ENCODE data around the gene CCBE1.

Gene CCBE1

GRCh38 chr18:59402432-59403090 is 294.7 kb downstream of the CCBE1 start:
- DNase-seq (ENCODE audit: extremely low spot score), result peak; percentile 83
- ChIA-PET CTCF (interaction anchor here (0.6 to 2.6 kb wide), 19 partner anchors 9 to 634 kb away, joined by 3 to 43 read pairs (median 4); partner anchors contain the start of gene LMAN1), POLR2A (interaction anchor here (1.0 to 1.6 kb wide), 3 partner anchors 15 to 152 kb away, joined by 3 to 5 read pairs (median 3); partner anchors contain the start of gene LMAN1)
- TF ChIP-seq, protein P1, sequence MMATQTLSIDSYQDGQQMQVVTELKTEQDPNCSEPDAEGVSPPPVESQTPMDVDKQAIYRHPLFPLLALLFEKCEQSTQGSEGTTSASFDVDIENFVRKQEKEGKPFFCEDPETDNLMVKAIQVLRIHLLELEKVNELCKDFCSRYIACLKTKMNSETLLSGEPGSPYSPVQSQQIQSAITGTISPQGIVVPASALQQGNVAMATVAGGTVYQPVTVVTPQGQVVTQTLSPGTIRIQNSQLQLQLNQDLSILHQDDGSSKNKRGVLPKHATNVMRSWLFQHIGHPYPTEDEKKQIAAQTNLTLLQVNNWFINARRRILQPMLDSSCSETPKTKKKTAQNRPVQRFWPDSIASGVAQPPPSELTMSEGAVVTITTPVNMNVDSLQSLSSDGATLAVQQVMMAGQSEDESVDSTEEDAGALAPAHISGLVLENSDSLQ (IDR thresholded peaks at IDR 0.05), result no peak
- TF ChIP-seq FOXK2 (IDR thresholded peaks at IDR 0.05) (no peak), FOXA1 (IDR thresholded peaks at IDR 0.05) (no peak), BHLHE40 (IDR thresholded peaks at IDR 0.05; ENCODE audit: borderline replicate concordance) (no peak), NFRKB (IDR thresholded peaks at IDR 0.05) (no peak), ELF4 (IDR thresholded peaks at IDR 0.05) (no peak), SUZ12 (IDR thresholded peaks at IDR 0.05) (no peak)

DNA sequence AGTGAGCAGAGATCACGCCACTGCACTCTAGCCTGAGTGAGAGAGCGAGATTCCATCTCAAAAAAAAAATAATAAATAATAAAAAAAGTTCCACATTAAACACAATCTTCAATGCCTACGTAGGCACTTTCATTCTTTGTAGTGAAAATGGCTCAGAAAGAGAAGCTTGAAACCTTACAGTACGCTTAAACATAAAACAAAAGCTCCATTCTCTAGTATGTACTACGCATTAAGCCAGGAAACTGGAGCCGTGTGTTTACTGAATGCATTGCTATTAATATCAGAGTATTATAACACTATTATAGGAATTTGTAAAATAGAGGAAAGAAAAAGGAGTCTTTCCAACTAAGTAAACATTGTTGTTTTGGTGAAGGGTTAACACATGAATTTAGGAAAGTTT is 296.8 kb downstream of the CCBE1 start:
- CTCF ChIA-PET, result interaction anchor here (0.6 kb wide), 1 partner anchor 316 kb away, joined by 12 read pairs; no protein-coding TSS in a partner anchor
- POLR2A ChIA-PET, result no interaction called here
- DNase-seq (ENCODE audit: extremely low spot score), result no peak
- TF ChIP-seq LEF1 (IDR thresholded peaks at IDR 0.05; ENCODE audit: borderline replicate concordance) (no peak), BHLHE40 (IDR thresholded peaks at IDR 0.05; ENCODE audit: borderline replicate concordance) (no peak), ZNF384 (IDR thresholded peaks at IDR 0.05) (no peak), TARDBP (IDR thresholded peaks at IDR 0.05) (no peak), CTBP1 (IDR thresholded peaks at IDR 0.05; ENCODE audit: borderline replicate concordance) (no peak)

DNA sequence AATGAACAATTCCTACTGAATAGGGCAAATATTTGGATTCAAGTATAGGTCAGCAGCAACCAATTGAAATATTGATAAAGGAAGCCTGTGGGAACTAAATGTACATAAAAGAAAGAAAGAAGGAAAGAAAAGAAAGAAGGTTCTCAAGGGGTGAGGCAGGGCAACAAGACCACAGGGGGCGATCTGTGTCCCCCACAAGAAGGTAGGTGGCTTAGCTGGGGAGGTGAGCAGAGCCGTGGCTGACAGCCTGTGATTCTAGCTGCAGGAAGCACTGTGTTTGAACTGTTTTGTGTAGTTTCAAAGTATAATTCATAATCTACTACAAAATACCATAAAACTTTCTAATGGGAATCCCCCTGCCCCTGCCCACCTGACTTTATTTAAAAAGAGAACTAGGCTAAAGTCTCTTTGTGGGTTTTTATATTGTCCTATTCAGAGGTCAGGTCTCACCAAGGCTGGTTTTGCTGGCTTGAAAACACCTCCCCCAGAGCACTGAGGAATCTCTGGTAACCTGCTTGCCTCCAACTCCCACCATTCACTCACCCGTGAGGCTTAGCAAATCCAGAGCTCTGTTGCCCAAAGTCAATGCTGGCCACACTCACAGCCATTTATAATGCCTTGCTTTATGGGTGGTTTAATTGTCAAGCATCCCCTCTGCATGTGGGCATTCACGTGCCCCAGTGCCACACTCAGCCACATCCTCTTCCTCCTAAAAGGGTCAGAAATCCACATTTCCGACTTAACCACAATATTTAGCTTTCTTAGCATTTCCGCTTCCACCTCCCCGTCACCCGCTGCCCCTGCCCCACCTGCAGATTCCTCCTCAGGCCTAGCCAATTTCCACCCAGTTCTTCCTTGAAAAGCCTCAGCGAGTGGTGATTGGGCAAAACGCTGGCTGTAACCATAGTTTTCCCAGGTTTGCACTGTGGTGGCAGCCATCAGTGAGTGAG is 301.7 kb downstream of the CCBE1 start:
- CTCF ChIA-PET, result interaction anchor here (0.5 to 0.6 kb wide), 2 partner anchors 86 to 114 kb away, joined by 3 to 4 read pairs; no protein-coding TSS in a partner anchor
- POLR2A ChIA-PET, result no interaction called here
- TF ChIP-seq LEF1 (IDR thresholded peaks at IDR 0.05; ENCODE audit: borderline replicate concordance) (no peak), FOXK2 (IDR thresholded peaks at IDR 0.05) (no peak), L3MBTL2 (conservative IDR thresholded peaks at IDR 0.05) (no peak), BHLHE40 (IDR thresholded peaks at IDR 0.05; ENCODE audit: borderline replicate concordance) (no peak)
- DNase-seq (ENCODE audit: extremely low spot score), result no peak

GRCh38 chr18:59393381-59393780 is 303.8 kb downstream of the CCBE1 start:
- ChIA-PET CTCF (interaction anchor here (2.6 kb wide), 1 partner anchor 9 kb away, joined by 9 read pairs; no protein-coding TSS in a partner anchor), POLR2A (no interaction called here)
- DNase-seq (ENCODE audit: extremely low spot score), result no peak
- TF ChIP-seq LEF1 (IDR thresholded peaks at IDR 0.05; ENCODE audit: borderline replicate concordance) (no peak), ZNF384 (IDR thresholded peaks at IDR 0.05) (no peak), FOXM1 (IDR thresholded peaks at IDR 0.05; ENCODE audit: borderline replicate concordance) (no peak), FOXK2 (IDR thresholded peaks at IDR 0.05) (no peak), CTBP1 (IDR thresholded peaks at IDR 0.05; ENCODE audit: borderline replicate concordance) (no peak), ARNT (IDR thresholded peaks at IDR 0.05) (no peak), SP1 (IDR thresholded peaks at IDR 0.05) (no peak), TARDBP (IDR thresholded peaks at IDR 0.05) (no peak), FOXA1 (IDR thresholded peaks at IDR 0.05) (no peak), ELF4 (IDR thresholded peaks at IDR 0.05) (no peak), L3MBTL2 (conservative IDR thresholded peaks at IDR 0.05) (no peak)

DNA sequence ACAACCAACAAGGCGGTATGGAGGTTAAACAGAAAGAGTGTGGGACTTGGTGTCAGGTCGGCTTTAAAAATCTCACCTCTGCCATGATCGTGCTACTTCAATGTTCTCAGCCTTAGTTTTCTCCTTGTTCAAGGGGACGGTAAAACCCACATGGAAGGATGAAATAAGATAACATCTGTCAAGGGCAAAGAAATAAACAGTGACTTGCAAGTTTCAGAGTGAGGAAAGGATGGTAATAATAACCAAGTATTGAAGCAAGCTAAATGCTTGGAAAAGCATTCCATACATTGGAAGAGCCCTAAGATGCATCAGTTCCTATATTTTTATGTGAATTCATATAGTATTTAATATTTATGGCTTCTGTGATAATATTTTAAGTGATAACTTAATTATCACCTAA is 308.4 kb downstream of the CCBE1 start:
- ChIA-PET CTCF (no interaction called here), POLR2A (interaction anchor here (0.8 to 1.4 kb wide), 2 partner anchors 14 to 29 kb away, joined by 3 read pairs; no protein-coding TSS in a partner anchor)
- DNase-seq (ENCODE audit: extremely low spot score), result no peak
- TF ChIP-seq BHLHE40 (IDR thresholded peaks at IDR 0.05; ENCODE audit: borderline replicate concordance), result no peak
- TF ChIP-seq SUZ12 (IDR thresholded peaks at IDR 0.05), result no peak
- no peak for TF ChIP-seq SP1 (IDR thresholded peaks at IDR 0.05)
- TF ChIP-seq ARNT (IDR thresholded peaks at IDR 0.05), result no peak
- no peak for TF ChIP-seq L3MBTL2 (conservative IDR thresholded peaks at IDR 0.05)
- TF ChIP-seq TARDBP (IDR thresholded peaks at IDR 0.05), result no peak
- TF ChIP-seq, protein P1 (IDR thresholded peaks at IDR 0.05), result no peak
- no peak for TF ChIP-seq LEF1 (IDR thresholded peaks at IDR 0.05; ENCODE audit: borderline replicate concordance)
- no peak for TF ChIP-seq FOXA1 (IDR thresholded peaks at IDR 0.05)
- TF ChIP-seq ZNF384 (IDR thresholded peaks at IDR 0.05), result no peak
- no peak for TF ChIP-seq NFRKB (IDR thresholded peaks at IDR 0.05)
- no peak for TF ChIP-seq ELF4 (IDR thresholded peaks at IDR 0.05)
- TF ChIP-seq HDGF (IDR thresholded peaks at IDR 0.05; ENCODE audit: borderline replicate concordance), result no peak
- no peak for TF ChIP-seq FOXM1 (IDR thresholded peaks at IDR 0.05; ENCODE audit: borderline replicate concordance)
- TF ChIP-seq CTBP1 (IDR thresholded peaks at IDR 0.05; ENCODE audit: borderline replicate concordance), result no peak

Measured in HEK293T (cell line).